HAP-1 (cell line): ENCODE data around the gene TEX264.
A peak's percentile ranks its signal among the peaks of the same experiment; 100 is the strongest.

Source experiments
- DNase-seq, 2 experiments: peaks; one replicate each; pipeline ENCODE4 v3.0.0-alpha.2; 2016 to 2020; ENCODE audit warnings: low spot score in 2 of 2
- H3K27me3 ChIP-seq: fragments of 250-450 bp; sonication (Bioruptor Pico); 2 replicates; pipeline ENCODE4 v1.5.1; 2020; ENCODE audit warnings: low read depth, mild to moderate bottlenecking, moderate library complexity
- H3K36me3 ChIP-seq: fragments of 250-450 bp; sonication (Bioruptor Pico); replicated peaks from 2 replicates; pipeline ENCODE4 v1.5.1; 2020; ENCODE audit warnings: mild to moderate bottlenecking
- H3K4me1 ChIP-seq: fragments of 250-450 bp; sonication (Bioruptor Pico); 2 replicates; pipeline ENCODE4 v1.5.1; 2020; ENCODE audit warnings: mild to moderate bottlenecking
- H3K4me3 ChIP-seq: fragments of 250-450 bp; sonication (Bioruptor Pico); 2 replicates; pipeline ENCODE4 v1.5.1; 2020; ENCODE audit warnings: mild to moderate bottlenecking, moderate library complexity
- H3K9me3 ChIP-seq: fragments of 250-450 bp; sonication (Bioruptor Pico); 2 replicates; pipeline ENCODE4 v1.5.1; 2020; ENCODE audit warnings: mild to moderate bottlenecking, moderate library complexity
- in situ Hi-C: fragments of 300-500 bp; cut with MboI; formaldehyde crosslinking; loops from 3 replicates; pipeline ENCODE4 v1.14.3; 2020; ENCODE audit warnings: low sequenced_read_pairs, inconsistent platforms, mixed read lengths

TEX264 gene

DNA sequence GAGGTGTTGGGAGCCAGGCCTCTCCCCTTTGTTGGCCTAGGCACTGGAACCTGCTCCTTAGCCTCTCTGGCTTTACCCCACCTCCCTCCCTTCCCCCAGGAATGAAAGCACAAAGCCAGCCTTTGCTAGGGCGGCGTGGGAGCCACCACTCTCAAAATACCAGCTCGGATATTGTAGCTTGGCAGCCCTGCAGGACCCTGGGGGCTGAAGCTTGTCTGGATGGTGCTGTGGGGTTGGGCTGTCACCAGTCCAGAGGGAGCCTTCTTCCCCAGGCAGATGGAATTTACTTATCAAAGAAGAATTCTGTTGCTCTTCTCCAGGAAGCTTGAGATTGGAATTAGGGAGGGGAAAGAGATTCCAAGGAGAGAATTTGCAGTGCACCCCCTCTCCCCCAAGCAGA, 20.9 kb downstream of the TEX264 start:
- H3K9me3 ChIP-seq, result no peaks in the 10 kb centered on the region
- no peaks in the 10 kb centered on the region for H3K27me3 ChIP-seq
- H3K4me1 ChIP-seq, result no peaks in the 10 kb centered on the region
- DNase-seq, result no peak
- in situ Hi-C loops, result no loop called here
- peaks cover 2% of the 10 kb centered on the region; the same call in 1 of the 2 replicates for H3K36me3 ChIP-seq
- H3K4me3 ChIP-seq, result no peak overlapping the region

DNA sequence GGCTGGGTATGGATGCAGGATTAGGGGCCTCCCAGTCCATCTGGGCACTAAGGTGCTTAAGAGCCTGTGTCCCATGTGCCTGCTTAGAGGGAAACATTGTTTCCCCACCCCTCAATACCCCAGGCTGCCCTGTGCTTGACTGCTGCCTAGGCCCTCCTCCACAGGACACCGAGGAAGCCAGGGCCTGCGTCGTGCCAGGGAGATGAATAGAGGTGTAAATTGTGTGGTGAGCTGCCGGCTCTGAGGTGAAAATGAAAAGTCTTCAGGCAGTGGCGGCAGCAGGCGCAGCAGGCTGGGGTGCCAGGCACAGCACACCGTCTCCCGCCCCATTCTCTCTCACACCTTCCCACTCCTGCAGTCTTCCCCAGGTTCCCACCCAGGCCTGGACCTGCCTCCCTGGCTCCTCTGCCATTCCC, 21.9 kb downstream of the TEX264 start:
- Histone ChIP-seq H3K36me3 (no peaks in the 10 kb centered on the region; the same call in 1 of the 2 replicates), H3K27me3 (no peaks in the 10 kb centered on the region), H3K9me3 (no peaks in the 10 kb centered on the region), H3K4me3 (no peak overlapping the region), H3K4me1 (no peaks in the 10 kb centered on the region)
- in situ Hi-C loops, result no loop called here
- DNase-seq, result no peak

DNA sequence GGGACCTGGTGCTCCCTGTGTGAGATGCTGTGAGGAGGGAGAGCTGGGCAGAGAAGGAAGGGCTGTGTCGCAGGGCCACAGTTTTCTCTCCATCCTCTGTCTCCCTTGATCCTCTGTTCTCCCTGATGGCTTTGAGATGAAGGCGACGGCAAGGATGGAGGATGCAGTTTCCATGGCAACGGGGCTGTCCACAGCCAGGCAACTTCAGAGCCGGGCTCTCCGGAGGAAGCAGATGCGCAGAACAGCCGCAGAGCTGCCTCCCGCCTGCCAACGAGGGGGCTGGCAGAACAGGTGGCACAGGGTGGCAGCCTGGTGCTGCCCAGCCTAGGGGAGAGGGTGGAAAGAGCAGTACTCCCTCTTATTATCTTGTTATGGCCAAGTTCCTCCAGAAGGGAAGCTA, 25.9 kb downstream of the TEX264 start:
- H3K36me3 ChIP-seq, result peaks cover 15% of the 10 kb centered on the region
- in situ Hi-C loops, result no loop called here

DNA sequence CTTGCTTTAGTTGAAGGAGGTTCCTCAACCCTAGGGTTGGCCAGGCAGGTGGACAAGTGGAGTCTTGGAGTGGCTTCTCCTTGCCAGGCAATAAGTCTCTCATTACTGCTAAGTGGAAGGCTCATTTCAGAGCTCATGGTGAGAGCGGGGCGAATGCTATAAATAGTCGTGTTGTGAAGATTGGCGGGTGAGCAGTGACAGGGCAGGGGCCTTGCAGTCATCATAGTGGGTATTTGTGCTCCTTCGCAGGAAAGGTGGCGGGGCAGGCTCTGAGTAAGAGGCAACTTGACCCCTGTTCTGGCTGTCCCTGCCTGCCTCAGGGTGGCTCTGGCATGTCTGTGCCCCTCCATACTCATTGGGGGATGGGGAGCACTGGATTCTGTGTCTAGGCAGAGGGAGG, 27.2 kb downstream of the TEX264 start:
- Histone ChIP-seq H3K4me1 (no peaks in the 10 kb centered on the region), H3K27me3 (no peaks in the 10 kb centered on the region), H3K36me3 (peaks cover 15% of the 10 kb centered on the region), H3K9me3 (no peaks in the 10 kb centered on the region), H3K4me3 (no peak overlapping the region)
- DNase-seq, result no peak
- in situ Hi-C loops, result no loop called here

More for the DNA sequence above, 25.9 kb downstream of the TEX264 start:
- H3K9me3 ChIP-seq, result no peaks in the 10 kb centered on the region
- H3K4me3 ChIP-seq, result no peak overlapping the region
- DNase-seq, result no peak
- no peaks in the 10 kb centered on the region for H3K4me1 ChIP-seq
- no peaks in the 10 kb centered on the region for H3K27me3 ChIP-seq

DNA sequence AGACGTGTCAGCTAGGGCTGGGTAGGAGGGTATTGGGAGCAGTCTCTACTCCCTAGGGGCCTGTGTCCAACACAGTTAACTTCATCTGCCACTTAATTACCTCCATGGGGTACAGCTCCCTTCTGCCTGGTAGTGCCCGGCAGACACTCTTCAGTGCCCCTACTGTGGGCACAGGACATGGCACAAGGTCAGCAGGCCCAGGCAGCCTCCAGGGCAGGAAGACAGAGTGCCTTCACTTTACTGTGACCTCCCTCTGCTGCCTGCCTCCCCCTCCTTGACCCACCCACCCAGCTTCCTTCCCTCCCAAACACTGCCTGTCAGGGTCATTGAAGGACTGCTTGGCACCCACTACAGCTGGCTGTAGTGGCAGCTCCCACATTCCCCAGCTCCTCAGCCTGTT, 29.4 kb downstream of the TEX264 start:
- H3K36me3 ChIP-seq, result peaks cover 15% of the 10 kb centered on the region
- H3K4me1 ChIP-seq, result no peaks in the 10 kb centered on the region
- DNase-seq, result no peak
- no peaks in the 10 kb centered on the region for H3K9me3 ChIP-seq
- in situ Hi-C loops, result no loop called here
- H3K27me3 ChIP-seq, result no peaks in the 10 kb centered on the region
- H3K4me3 ChIP-seq, result no peak overlapping the region

DNA sequence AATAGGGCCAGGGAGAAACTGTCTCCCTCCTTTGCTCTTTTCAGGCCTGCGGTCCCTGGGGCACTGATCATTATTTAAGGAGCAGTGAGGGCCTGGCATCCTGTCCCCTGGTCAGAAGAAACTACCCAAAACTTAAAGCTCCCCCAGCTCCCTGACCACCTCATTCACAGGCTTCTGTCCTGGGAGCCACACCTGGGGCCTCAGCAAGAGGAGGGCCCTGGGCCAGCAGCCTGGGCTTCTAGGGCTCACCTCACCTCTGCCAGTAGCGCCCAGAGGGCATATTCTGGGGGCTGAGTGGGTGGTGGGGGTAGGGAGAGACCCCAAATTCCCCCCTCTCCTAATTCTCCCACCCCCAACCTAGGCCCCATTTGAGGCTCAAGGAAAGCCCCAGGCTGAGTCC, 31.1 kb downstream of the TEX264 start:
- Histone ChIP-seq H3K4me1 (no peaks in the 10 kb centered on the region), H3K27me3 (no peaks in the 10 kb centered on the region), H3K36me3 (peaks cover 15% of the 10 kb centered on the region), H3K9me3 (no peaks in the 10 kb centered on the region), H3K4me3 (no peak overlapping the region)
- no peak for DNase-seq
- in situ Hi-C loops, result no loop called here

DNA sequence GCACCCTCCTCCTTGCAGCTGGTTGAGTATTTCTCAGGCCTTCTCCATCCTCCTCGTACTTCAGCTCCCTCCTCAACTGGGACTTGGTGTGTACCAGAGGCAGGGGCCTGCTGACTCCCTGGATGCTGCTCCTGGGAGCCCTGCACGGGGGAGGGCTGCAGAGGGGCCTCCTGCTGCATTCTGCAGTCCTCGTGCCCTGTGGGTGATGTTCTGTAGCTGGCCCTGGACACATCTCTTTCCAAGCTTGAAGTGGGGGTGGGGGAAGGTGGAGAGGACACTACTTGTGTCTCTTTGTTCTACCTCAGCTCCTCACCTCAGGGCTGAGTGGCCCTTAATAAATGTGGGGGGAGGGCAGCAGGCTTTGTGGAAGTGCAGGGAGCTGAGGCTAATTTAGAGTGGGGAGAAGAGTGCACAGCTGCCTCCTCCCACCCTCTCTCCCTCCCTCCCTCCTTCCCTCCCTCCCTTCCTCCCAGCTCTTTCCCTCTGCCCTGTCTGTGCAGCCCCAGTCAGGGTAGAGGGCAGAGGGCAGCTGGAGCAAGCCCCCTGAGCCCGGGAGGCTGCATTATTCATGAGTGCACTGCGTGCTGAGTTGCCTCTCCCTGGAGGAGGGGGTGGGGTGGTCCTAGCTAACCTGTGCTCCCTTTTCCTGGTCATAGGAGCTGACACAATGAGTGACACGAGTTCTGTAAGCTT, 32.2 kb downstream of the TEX264 start:
- Histone ChIP-seq H3K4me3 (no peak overlapping the region), H3K27me3 (no peaks in the 10 kb centered on the region), H3K9me3 (no peaks in the 10 kb centered on the region), H3K36me3 (peaks cover 15% of the 10 kb centered on the region), H3K4me1 (no peaks in the 10 kb centered on the region)
- DNase-seq, result no peak
- in situ Hi-C loops, result no loop called here

DNA sequence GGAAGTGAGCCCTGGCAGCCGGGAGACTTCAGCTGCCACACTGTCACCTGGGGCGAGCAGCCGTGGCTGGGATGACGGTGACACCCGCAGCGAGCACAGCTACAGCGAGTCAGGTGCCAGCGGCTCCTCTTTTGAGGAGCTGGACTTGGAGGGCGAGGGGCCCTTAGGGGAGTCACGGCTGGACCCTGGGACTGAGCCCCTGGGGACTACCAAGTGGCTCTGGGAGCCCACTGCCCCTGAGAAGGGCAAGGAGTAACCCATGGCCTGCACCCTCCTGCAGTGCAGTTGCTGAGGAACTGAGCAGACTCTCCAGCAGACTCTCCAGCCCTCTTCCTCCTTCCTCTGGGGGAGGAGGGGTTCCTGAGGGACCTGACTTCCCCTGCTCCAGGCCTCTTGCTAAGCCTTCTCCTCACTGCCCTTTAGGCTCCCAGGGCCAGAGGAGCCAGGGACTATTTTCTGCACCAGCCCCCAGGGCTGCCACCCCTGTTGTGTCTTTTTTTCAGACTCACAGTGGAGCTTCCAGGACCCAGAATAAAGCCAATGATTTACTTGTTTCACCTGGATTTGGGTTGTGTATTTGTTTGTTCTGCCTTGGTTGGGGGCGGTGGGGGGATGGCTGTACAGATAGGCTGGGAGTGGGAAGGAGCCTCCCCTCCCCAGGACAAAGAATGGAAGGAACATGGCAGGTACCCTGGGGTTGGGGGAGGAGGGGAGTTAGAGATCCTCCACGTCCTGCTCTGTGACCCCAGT, 32.9 kb downstream of the TEX264 start:
- peaks cover 15% of the 10 kb centered on the region for H3K36me3 ChIP-seq
- no peak overlapping the region for H3K4me3 ChIP-seq
- in situ Hi-C loops, result no loop called here
- no peak for DNase-seq
- H3K4me1 ChIP-seq, result no peaks in the 10 kb centered on the region
- H3K9me3 ChIP-seq, result no peaks in the 10 kb centered on the region
- no peaks in the 10 kb centered on the region for H3K27me3 ChIP-seq

DNA sequence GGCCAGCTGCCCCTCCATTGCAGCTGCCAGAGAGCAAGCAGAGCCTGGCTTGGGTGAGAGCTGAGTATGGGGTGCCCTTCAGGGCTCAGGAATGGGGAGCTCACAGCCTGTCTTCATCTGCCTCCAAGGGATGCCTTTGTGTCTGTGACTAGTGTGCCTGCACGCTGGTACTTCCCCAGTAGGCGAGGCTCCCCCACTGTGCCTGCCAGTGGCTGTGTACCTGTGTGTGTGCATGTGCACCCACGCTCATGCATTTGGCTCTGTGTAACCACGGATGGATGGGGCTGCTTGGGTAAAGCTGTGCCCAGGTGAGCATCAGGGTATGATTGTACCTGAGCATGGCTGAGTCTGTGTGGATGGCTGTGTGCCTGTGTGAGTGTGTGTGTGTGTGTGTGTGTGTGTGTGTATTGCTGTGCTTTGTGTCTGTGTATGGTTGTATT, 33.5 kb downstream of the TEX264 start:
- Histone ChIP-seq H3K27me3 (no peaks in the 10 kb centered on the region), H3K9me3 (no peaks in the 10 kb centered on the region), H3K4me1 (no peaks in the 10 kb centered on the region), H3K4me3 (no peak overlapping the region), H3K36me3 (peaks cover 9% of the 10 kb centered on the region)
- in situ Hi-C loops, result no loop called here
- no peak for DNase-seq

DNA sequence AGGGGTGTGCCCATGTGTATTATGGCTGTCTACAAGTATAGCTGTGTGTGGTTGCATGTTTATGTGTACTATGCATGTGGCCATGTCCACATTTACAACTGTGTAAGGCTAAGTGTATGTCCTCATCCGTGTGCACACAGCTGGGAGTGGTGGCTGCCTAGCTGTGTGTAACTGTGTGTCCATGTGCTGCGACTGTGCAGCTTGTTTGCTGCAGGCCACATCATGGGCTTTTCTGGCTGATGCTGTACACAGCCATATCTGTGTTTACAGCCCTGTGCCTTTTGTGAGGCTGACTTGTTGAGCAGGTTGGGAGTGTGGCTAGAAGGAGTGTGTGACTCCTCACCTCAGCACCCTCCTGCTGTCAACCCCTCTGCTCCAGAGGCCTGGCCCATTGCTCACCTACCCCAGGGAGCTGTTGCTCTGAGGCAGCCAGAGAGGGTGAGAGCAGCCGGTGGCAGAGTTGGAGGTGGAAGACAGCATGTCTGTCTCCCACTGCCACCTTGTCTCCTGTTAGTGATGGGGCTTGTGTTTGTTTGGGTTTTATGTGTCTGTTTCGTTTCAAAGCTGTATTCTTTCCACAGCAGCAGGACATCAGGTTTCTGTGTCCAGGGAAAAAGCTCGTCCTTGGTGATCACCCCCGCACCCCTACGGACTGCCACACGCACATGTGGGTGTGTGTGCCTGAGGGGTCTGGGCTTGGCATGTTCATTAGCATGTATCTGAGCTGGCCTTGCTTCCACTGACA, 34.4 kb downstream of the TEX264 start:
- H3K9me3 ChIP-seq, result no peaks in the 10 kb centered on the region
- DNase-seq, result no peak
- in situ Hi-C loops, result no loop called here
- H3K36me3 ChIP-seq, result no peaks in the 10 kb centered on the region; the same call in 1 of the 2 replicates
- no peak overlapping the region for H3K4me3 ChIP-seq
- no peaks in the 10 kb centered on the region for H3K4me1 ChIP-seq
- no peaks in the 10 kb centered on the region for H3K27me3 ChIP-seq

DNA sequence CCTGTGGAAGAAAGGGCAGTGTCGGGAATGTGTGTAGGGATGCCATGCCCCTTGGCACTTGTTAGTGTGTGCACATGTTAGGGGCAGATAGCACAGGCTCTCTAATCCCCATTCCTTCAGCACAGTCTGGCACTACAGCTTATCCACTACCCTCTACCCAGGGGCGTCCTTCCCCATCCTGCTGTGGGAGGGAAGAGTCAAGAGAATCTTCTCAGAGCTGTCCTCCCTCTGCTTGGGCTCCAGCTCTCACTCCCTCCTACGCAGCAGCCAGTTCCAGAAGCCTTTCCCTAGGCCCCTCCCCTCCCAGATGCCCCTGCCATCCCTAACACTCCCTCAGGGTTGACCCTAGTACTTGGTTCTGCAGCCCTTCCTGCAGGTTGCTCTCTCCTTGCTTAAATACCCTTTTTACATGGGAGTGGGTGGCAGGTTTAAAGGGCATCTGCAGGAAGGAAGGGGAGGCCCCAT, 35.0 kb downstream of the TEX264 start:
- H3K27me3 ChIP-seq, result no peaks in the 10 kb centered on the region
- no peaks in the 10 kb centered on the region for H3K4me1 ChIP-seq
- H3K4me3 ChIP-seq, result no peak overlapping the region
- in situ Hi-C loops, result no loop called here
- H3K36me3 ChIP-seq, result no peaks in the 10 kb centered on the region; the same call in 1 of the 2 replicates
- no peaks in the 10 kb centered on the region for H3K9me3 ChIP-seq
- no peak for DNase-seq

DNA sequence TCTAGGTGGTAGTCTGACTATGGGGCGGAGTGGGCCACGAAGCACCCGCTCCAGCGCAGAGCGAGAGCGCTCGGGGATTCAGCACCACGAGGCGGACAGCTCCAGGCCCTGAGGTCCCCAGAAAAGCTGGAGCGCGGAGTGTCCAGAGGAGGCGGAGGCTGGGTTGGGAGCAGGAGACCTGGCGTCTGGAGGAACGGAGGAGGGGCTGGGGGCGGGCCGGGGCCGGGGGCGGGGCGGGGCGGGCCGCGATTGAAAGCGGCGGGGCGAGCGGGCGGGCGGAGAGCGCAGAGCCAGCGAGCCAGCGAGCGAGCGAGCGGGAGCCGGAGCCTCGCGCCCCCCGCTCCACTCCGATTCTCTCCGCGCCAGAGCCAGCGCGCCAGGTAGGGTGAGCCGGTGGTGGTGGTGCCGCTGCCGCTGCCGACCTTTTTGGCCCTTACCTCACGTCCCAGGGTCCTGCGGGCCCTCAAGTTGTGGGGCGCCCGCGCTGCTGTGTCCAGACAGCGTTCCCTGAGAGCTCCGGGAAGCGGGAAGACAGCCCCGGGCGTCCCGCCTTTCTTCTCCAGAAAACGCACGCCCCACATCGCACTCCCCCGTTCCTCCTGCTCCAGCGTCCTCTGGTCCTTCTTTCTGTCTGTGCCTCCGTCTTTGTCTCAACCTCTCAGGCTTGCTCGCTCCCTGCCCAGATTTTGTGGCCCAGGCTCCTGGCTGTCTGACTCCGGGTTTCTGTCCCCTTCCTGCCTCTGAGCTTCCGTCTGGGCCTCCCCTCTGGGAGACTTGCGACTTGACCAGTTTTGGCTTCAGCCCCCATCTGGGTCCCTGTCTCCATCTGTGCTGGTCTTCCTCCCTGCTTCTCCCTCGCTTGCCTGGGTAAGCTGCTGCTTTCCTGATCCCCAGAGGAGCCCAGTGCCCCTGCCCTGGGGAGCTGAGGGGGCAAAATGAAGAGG, 36.0 kb downstream of the TEX264 start, which contains the start of gene GRM2:
TSS of gene GRM2 (plus strand) at position 281 of the 944 bp plus-strand sequence. CDS start 1,916 bp downstream, outside the sequence.
- no peaks in the 10 kb centered on the region; the same call in 1 of the 2 replicates for H3K36me3 ChIP-seq
- H3K27me3 ChIP-seq, result no peaks in the 10 kb centered on the region
- H3K4me1 ChIP-seq, result no peaks in the 10 kb centered on the region
- in situ Hi-C loops, result no loop called here
- H3K9me3 ChIP-seq, result no peaks in the 10 kb centered on the region
- DNase-seq, result peak; percentile 5 to 70
- no peak within 1 kb of the TSS for H3K4me3 ChIP-seq
